ENCODE measurements around the gene PNPT1.
"Not testable (repeated sequence)": the region's sequence is repeated elsewhere in the genome, so short reads cannot be mapped to it uniquely, and the experiment has no call there.

Gene PNPT1

GRCh38 chr2:55693181-55694125 lies at the start of gene PNPT1:
Gene PNPT1 (minus strand): TSS chr2:55693844. CDS start chr2:55693823, 21 bp downstream.
- DNase-seq (ENCODE audit: low spot score) = peak; percentile 99

- no peak for DNase-seq (ENCODE audit: low spot score)
Measured at GRCh38 chr2:55742996-55743395, 49.4 kb upstream of the PNPT1 start.

GRCh38 chr2:55736019-55736536 lies 42.4 kb upstream of the PNPT1 start:
- not testable (repeated sequence) for DNase-seq (ENCODE audit: low spot score)

- DNase-seq (ENCODE audit: low spot score) = no peak
Measured at GRCh38 chr2:55734726-55735125, 41.1 kb upstream of the PNPT1 start.

GRCh38 chr2:55733335-55733734 lies 39.7 kb upstream of the PNPT1 start:
- no peak for DNase-seq (ENCODE audit: low spot score)

GRCh38 chr2:55732854-55733253 lies 39.2 kb upstream of the PNPT1 start:
- DNase-seq (ENCODE audit: low spot score) = no peak

GRCh38 chr2:55729136-55729685 lies 35.6 kb upstream of the PNPT1 start:
- DNase-seq (ENCODE audit: low spot score) = no peak

GRCh38 chr2:55721596-55722215 lies 28.1 kb upstream of the PNPT1 start:
- DNase-seq (ENCODE audit: low spot score) = peak; percentile 35

- DNase-seq (ENCODE audit: low spot score) = no peak
Measured at GRCh38 chr2:55720417-55720816, 26.8 kb upstream of the PNPT1 start.

GRCh38 chr2:55719852-55720251 lies 26.2 kb upstream of the PNPT1 start:
- no peak for DNase-seq (ENCODE audit: low spot score)

- peak; percentile 42 for DNase-seq (ENCODE audit: low spot score)
Measured at GRCh38 chr2:55718165-55719008, 24.7 kb upstream of the PNPT1 start.

- DNase-seq (ENCODE audit: low spot score) = no peak
Measured at GRCh38 chr2:55715626-55716025, 22.0 kb upstream of the PNPT1 start.

- DNase-seq (ENCODE audit: low spot score) = not testable (repeated sequence)
Measured at GRCh38 chr2:55715178-55715577, 21.5 kb upstream of the PNPT1 start.

- DNase-seq (ENCODE audit: low spot score) = peak; percentile 13
Measured at GRCh38 chr2:55712477-55713060, 18.9 kb upstream of the PNPT1 start.

GRCh38 chr2:55710025-55710424 lies 16.4 kb upstream of the PNPT1 start:
- DNase-seq (ENCODE audit: low spot score) = no peak

GRCh38 chr2:55707751-55708150 lies 14.1 kb upstream of the PNPT1 start:
- DNase-seq (ENCODE audit: low spot score) = no peak

GRCh38 chr2:55706258-55706657 lies 12.6 kb upstream of the PNPT1 start:
- not testable (repeated sequence) for DNase-seq (ENCODE audit: low spot score)

GRCh38 chr2:55705027-55705653 lies 11.5 kb upstream of the PNPT1 start:
- no peak for DNase-seq (ENCODE audit: low spot score)

- DNase-seq (ENCODE audit: low spot score) = peak; percentile 15
Measured at GRCh38 chr2:55703350-55703749, 9.7 kb upstream of the PNPT1 start.

- DNase-seq (ENCODE audit: low spot score) = not testable (repeated sequence)
Measured at GRCh38 chr2:55692740-55693139, 904 bp downstream of the PNPT1 start.

- no peak for DNase-seq (ENCODE audit: low spot score)
Measured at GRCh38 chr2:55672630-55673029, 21.0 kb downstream of the PNPT1 start.

All from iPS-NIHi11 (cell line).